Panc1 (cell line): ENCODE measurements around the gene TERC. TPM values are rescaled to one million over a fixed set of nuclear protein-coding genes. Genes with fewer than 3 reads are reported as not detected.
"Not testable (repeated sequence)": the region's sequence is repeated elsewhere in the genome, so short reads cannot be mapped to it uniquely, and the experiment has no call there.

ENCODE experiments used
- ATAC-seq: fragments of 200-7000 bp; cut with Tn5 transposase; 2 replicates; pipeline ENCODE4 v1.9.1; 2020; ENCODE audit warnings: mild to moderate bottlenecking, moderate library complexity
- BruUV-seq: library from RNA; stranded (reverse); fragments of 400-500 nt; replicated peaks from 2 replicates; lab custom pipeline; 2021; lab: Mats Ljungman, UMichigan
- CTCF ChIA-PET: fragments of 300-600 bp; sonication (Branson Sonifier 250); formaldehyde crosslinking; loops from one replicate; lab custom pipeline; 2022; ENCODE audit warnings: antibody characterized with exemption; lab: Charles Lee
- POLR2A ChIA-PET: fragments of 300-600 bp; sonication (Branson Sonifier 250); formaldehyde crosslinking; loops from one replicate; lab custom pipeline; 2022; ENCODE audit warnings: antibody characterized with exemption; lab: Charles Lee
- DNase-seq: peaks from one replicate; pipeline ENCODE4 v3.0.0-alpha.2; 2010; ENCODE audit warnings: low read depth, low spot score
- H3K27ac ChIP-seq: 2 replicates; pipeline ENCODE4 v1.5.1; 2011; ENCODE audit warnings: mild to moderate bottlenecking, low read length, inconsistent platforms
- H3K27me3 ChIP-seq: fragments of 200-500 bp; sonication (Bioruptor generic); 2 replicates; pipeline ENCODE4 v1.6.0; 2014; ENCODE audit warnings: low read length, inconsistent platforms; ENCODE audit not compliant: control insufficient read depth, insufficient read depth
- H3K36me3 ChIP-seq: fragments of 200-500 bp; sonication (Bioruptor generic); 2 replicates; pipeline ENCODE4 v1.5.1; 2014; ENCODE audit warnings: inconsistent platforms, mild to moderate bottlenecking, low read length, moderate library complexity; ENCODE audit not compliant: control insufficient read depth, insufficient read depth
- H3K4me1 ChIP-seq: 2 replicates; pipeline ENCODE4 v1.5.1; 2011; ENCODE audit warnings: inconsistent platforms, mild to moderate bottlenecking, low read length, moderate library complexity; ENCODE audit not compliant: control insufficient read depth, insufficient read depth
- H3K4me3 ChIP-seq, 2 experiments: 2 replicates each; pipeline ENCODE4 v1.5.1; 2011 to 2012; ENCODE audit warnings: low read depth in 2 of 2, low read length in 2 of 2, mild to moderate bottlenecking in 2 of 2, inconsistent platforms in 1 of 2, moderate library complexity in 1 of 2
- H3K9me3 ChIP-seq: fragments of 200-500 bp; sonication (Bioruptor generic); 2 replicates; pipeline ENCODE4 v1.5.1; 2014; ENCODE audit warnings: low read depth, mild to moderate bottlenecking, inconsistent platforms, low read length, moderate library complexity; ENCODE audit not compliant: control insufficient read depth, insufficient read depth
- CTCF ChIP-seq: fragments of 450-650 bp; IDR thresholded peaks from 2 replicates; pipeline ENCODE4 v1.5.1; 2017; ENCODE audit warnings: mild to moderate bottlenecking
- POLR2AphosphoS5 ChIP-seq: IDR thresholded peaks from 2 replicates; pipeline ENCODE4 v1.6.1; 2012; ENCODE audit warnings: mild to moderate bottlenecking, low read depth, low read length, moderate library complexity
- REST ChIP-seq, 2 experiments: IDR thresholded peaks; 2 replicates each; pipeline ENCODE4 v1.6.1; 2011 to 2012; ENCODE audit warnings: low read depth in 2 of 2, control low read depth in 1 of 2, low read length in 1 of 2, mild to moderate bottlenecking in 1 of 2, moderate library complexity in 1 of 2; ENCODE audit not compliant: insufficient read depth in 1 of 2
- SIN3A ChIP-seq: IDR thresholded peaks from 2 replicates; pipeline ENCODE4 v1.6.1; 2012; ENCODE audit warnings: low read depth, mild to moderate bottlenecking, low read length, moderate library complexity, borderline replicate concordance; ENCODE audit not compliant: insufficient read depth
- TCF7L2 ChIP-seq: IDR thresholded peaks from 2 replicates; pipeline ENCODE4 v1.6.1; 2011; ENCODE audit warnings: mild to moderate bottlenecking, low read depth, low read length, inconsistent platforms
- in situ Hi-C: cut with HindIII; loops from 2 replicates; pipeline ENCODE4 v1.10.0; 2016; ENCODE audit warnings: low sequenced_read_pairs, low pct_unique_long_range_greater_than_20kb
- intact Hi-C: fragments of 100-400 bp; cut with micrococcal nuclease; formaldehyde crosslinking; loops from one replicate; pipeline ENCODE4 v1.10.0; 2022; ENCODE audit not compliant: unreplicated experiment
- total RNA-seq: library from RNA; stranded (reverse); gene quantifications from one replicate; pipeline ENCODE4 v1.2.1, GENCODE V29; 2021; ENCODE audit not compliant: unreplicated experiment

Gene TERC
- total RNA-seq, 1 experiment from 2014 or later: 6.0 TPM

GRCh38 chr3:169744366-169745054 is 20.4 kb downstream of the TERC start:
- ChIA-PET CTCF (interaction anchor here (1.1 kb wide), 1 partner anchor 80 kb away, joined by 3 read pairs; no protein-coding TSS in a partner anchor), POLR2A (interaction anchor here (0.7 kb wide), 1 partner anchor 714 kb away, joined by 3 read pairs; no protein-coding TSS in a partner anchor)
- no peak for ATAC-seq

GRCh38 chr3:169739067-169739466 is 25.8 kb downstream of the TERC start:
- H3K9me3 ChIP-seq: no peaks in the 10 kb centered on the region
- H3K27me3 ChIP-seq: peaks cover 7% of the 10 kb centered on the region; the same call in 1 of the 2 replicates
- TF ChIP-seq REST (IDR thresholded peaks at IDR 0.05; ENCODE audit: insufficient read depth in 1 of 2, low read depth in 2 of 2, low read length in 1 of 2) (no peak), SIN3A (no peak), CTCF (no peak), TCF7L2 (no peak), POLR2AphosphoS5 (no peak)
- no TSS peak for BruUV-seq
- CTCF ChIA-PET: interaction anchor here (0.7 kb wide), 1 partner anchor 449 kb away, joined by 8 read pairs; no protein-coding TSS in a partner anchor
- no peak overlapping the region for H3K27ac ChIP-seq
- no peak for DNase-seq
- in situ Hi-C loops: no loop called here
- no peaks in the 10 kb centered on the region for H3K4me1 ChIP-seq
- POLR2A ChIA-PET: interaction anchor here (0.6 kb wide), 1 partner anchor 32 kb away, joined by 7 read pairs; no protein-coding TSS in a partner anchor
- ATAC-seq: no peak
- no peaks in the 10 kb centered on the region for H3K36me3 ChIP-seq
- H3K4me3 ChIP-seq: no peak overlapping the region
- intact Hi-C loops: no loop called here

More at GRCh38 chr3:169744366-169745054, 20.4 kb downstream of the TERC start:
- no peaks in the 10 kb centered on the region for H3K9me3 ChIP-seq
- no peak for DNase-seq
- H3K4me1 ChIP-seq: no peaks in the 10 kb centered on the region
- no peak overlapping the region for H3K27ac ChIP-seq
- peaks cover 34% of the 10 kb centered on the region for H3K27me3 ChIP-seq
- TF ChIP-seq POLR2AphosphoS5 (no peak), CTCF (peak; percentile 55; the same call in 1 of the 2 replicates)
- intact Hi-C loops (loop anchor here (1.0 to 5.0 kb wide), 2 partner anchors 597 to 611 kb away; no protein-coding TSS in a partner anchor), in situ Hi-C loops (no loop called here)
- no peak overlapping the region for H3K4me3 ChIP-seq
- H3K36me3 ChIP-seq: no peaks in the 10 kb centered on the region
- BruUV-seq: no TSS peak

- H3K27me3 ChIP-seq, BruUV-seq, DNase-seq, H3K36me3 ChIP-seq, H3K9me3 ChIP-seq, ATAC-seq, H3K4me3 ChIP-seq, in situ Hi-C loops, POLR2A ChIA-PET, H3K4me1 ChIP-seq, intact Hi-C loops, CTCF ChIA-PET, H3K27ac ChIP-seq: not testable (repeated sequence)
Measured at GRCh38 chr3:169731857-169732256, 33.0 kb downstream of the TERC start.
